Measurements from ENCODE around the gene TEX29. TPM values are rescaled to one million over a fixed set of nuclear protein-coding genes. Genes with fewer than 3 reads are reported as not detected.

TEX29 gene
- total RNA-seq, 2 experiments from 2014 or later: 0.51 to 0.80 TPM

- Mint-ChIP-seq H3K4me1 (no peaks in the 10 kb centered on the region), H3K36me3 (peaks cover 2% of the 10 kb centered on the region), H3K4me3 (no peak overlapping the region), H3K9me3 (no peaks in the 10 kb centered on the region), H3K27me3 (no peaks in the 10 kb centered on the region), H3K27ac (no peak overlapping the region)
- DNase-seq (no peak), ATAC-seq (ENCODE audit: low read depth) (no peak)
- POLR2A ChIA-PET: no interaction called here
These were observed 25.7 kb downstream of the TEX29 start for GRCh38 chr13:111346101-111346680.

GRCh38 chr13:111347438-111347837, 27.0 kb downstream of the TEX29 start:
- H3K9me3 Mint-ChIP-seq: peaks cover 4% of the 10 kb centered on the region
- H3K27me3 Mint-ChIP-seq: peaks cover 10% of the 10 kb centered on the region
- peaks cover 4% of the 10 kb centered on the region for H3K36me3 Mint-ChIP-seq
- DNase-seq (no peak), ATAC-seq (ENCODE audit: low read depth) (no peak)
- POLR2A ChIA-PET: no interaction called here
- no peak overlapping the region for H3K27ac Mint-ChIP-seq
- H3K4me1 Mint-ChIP-seq: no peaks in the 10 kb centered on the region
- H3K4me3 Mint-ChIP-seq: no peak overlapping the region

GRCh38 chr13:111353508-111353907, 33.1 kb downstream of the TEX29 start:
- no peak for ATAC-seq (ENCODE audit: low read depth)
- POLR2A ChIA-PET: no interaction called here
- Mint-ChIP-seq H3K4me3 (no peak overlapping the region), H3K4me1 (no peaks in the 10 kb centered on the region), H3K27ac (no peak overlapping the region), H3K27me3 (peaks cover 14% of the 10 kb centered on the region), H3K9me3 (peaks cover 4% of the 10 kb centered on the region), H3K36me3 (peaks cover 2% of the 10 kb centered on the region)
- DNase-seq: no peak

GRCh38 chr13:111354789-111355188, 34.3 kb downstream of the TEX29 start:
- Mint-ChIP-seq H3K36me3 (peaks cover 2% of the 10 kb centered on the region), H3K4me1 (no peaks in the 10 kb centered on the region), H3K9me3 (peaks cover 4% of the 10 kb centered on the region), H3K27me3 (peaks cover 14% of the 10 kb centered on the region), H3K4me3 (no peak overlapping the region), H3K27ac (no peak overlapping the region)
- ATAC-seq (ENCODE audit: low read depth): no peak
- DNase-seq: no peak
- POLR2A ChIA-PET: no interaction called here

- no peaks in the 10 kb centered on the region for H3K4me1 Mint-ChIP-seq
- no peak for ATAC-seq (ENCODE audit: low read depth)
- POLR2A ChIA-PET: no interaction called here
- H3K9me3 Mint-ChIP-seq: peaks cover 4% of the 10 kb centered on the region
- H3K36me3 Mint-ChIP-seq: peaks cover 2% of the 10 kb centered on the region
- H3K27ac Mint-ChIP-seq: no peak overlapping the region
- peaks cover 8% of the 10 kb centered on the region for H3K27me3 Mint-ChIP-seq
- no peak overlapping the region for H3K4me3 Mint-ChIP-seq
- DNase-seq: no peak
These were observed 36.4 kb downstream of the TEX29 start for GRCh38 chr13:111356795-111357194.

- POLR2A ChIA-PET: no interaction called here
These were observed 38.9 kb downstream of the TEX29 start for GRCh38 chr13:111359237-111359915.

GRCh38 chr13:111359930-111360329, 39.5 kb downstream of the TEX29 start:
- Mint-ChIP-seq H3K4me1 (no peaks in the 10 kb centered on the region), H3K27ac (no peak overlapping the region), H3K4me3 (no peak overlapping the region), H3K27me3 (no peaks in the 10 kb centered on the region), H3K36me3 (no peaks in the 10 kb centered on the region), H3K9me3 (no peaks in the 10 kb centered on the region)
- DNase-seq (no peak), ATAC-seq (ENCODE audit: low read depth) (no peak)
- POLR2A ChIA-PET: no interaction called here

More at GRCh38 chr13:111359237-111359915, 38.9 kb downstream of the TEX29 start:
- no peak overlapping the region for H3K4me3 Mint-ChIP-seq
- DNase-seq: no peak
- no peaks in the 10 kb centered on the region for H3K9me3 Mint-ChIP-seq
- no peak overlapping the region for H3K27ac Mint-ChIP-seq
- H3K4me1 Mint-ChIP-seq: no peaks in the 10 kb centered on the region
- H3K36me3 Mint-ChIP-seq: no peaks in the 10 kb centered on the region
- no peak for ATAC-seq (ENCODE audit: low read depth)
- H3K27me3 Mint-ChIP-seq: no peaks in the 10 kb centered on the region

- Mint-ChIP-seq H3K9me3 (no peaks in the 10 kb centered on the region), H3K27me3 (no peaks in the 10 kb centered on the region), H3K27ac (no peak overlapping the region), H3K36me3 (no peaks in the 10 kb centered on the region), H3K4me3 (no peak overlapping the region), H3K4me1 (no peaks in the 10 kb centered on the region)
- DNase-seq (no peak), ATAC-seq (ENCODE audit: low read depth) (no peak)
- POLR2A ChIA-PET: no interaction called here
These were observed 40.0 kb downstream of the TEX29 start for GRCh38 chr13:111360452-111360851.

GRCh38 chr13:111361046-111361872, 40.8 kb downstream of the TEX29 start:
- DNase-seq (no peak), ATAC-seq (ENCODE audit: low read depth) (no peak)
- H3K4me3 Mint-ChIP-seq: no peak overlapping the region
- H3K9me3 Mint-ChIP-seq: no peaks in the 10 kb centered on the region
- peaks cover 2% of the 10 kb centered on the region for H3K27me3 Mint-ChIP-seq
- H3K4me1 Mint-ChIP-seq: no peaks in the 10 kb centered on the region
- POLR2A ChIA-PET: no interaction called here
- no peaks in the 10 kb centered on the region for H3K36me3 Mint-ChIP-seq
- H3K27ac Mint-ChIP-seq: no peak overlapping the region

- ATAC-seq (ENCODE audit: low read depth) (no peak), DNase-seq (no peak)
- peaks cover 2% of the 10 kb centered on the region for H3K27me3 Mint-ChIP-seq
- no peaks in the 10 kb centered on the region for H3K36me3 Mint-ChIP-seq
- no peak overlapping the region for H3K27ac Mint-ChIP-seq
- H3K9me3 Mint-ChIP-seq: no peaks in the 10 kb centered on the region
- no peaks in the 10 kb centered on the region for H3K4me1 Mint-ChIP-seq
- POLR2A ChIA-PET: no interaction called here
- no peak overlapping the region for H3K4me3 Mint-ChIP-seq
These were observed 41.6 kb downstream of the TEX29 start for GRCh38 chr13:111361873-111362648.

GRCh38 chr13:111363121-111363520, 42.7 kb downstream of the TEX29 start:
- Mint-ChIP-seq H3K36me3 (no peaks in the 10 kb centered on the region), H3K27me3 (peaks cover 4% of the 10 kb centered on the region), H3K4me3 (no peak overlapping the region), H3K9me3 (no peaks in the 10 kb centered on the region), H3K27ac (no peak overlapping the region), H3K4me1 (no peaks in the 10 kb centered on the region)
- no peak for ATAC-seq (ENCODE audit: low read depth)
- POLR2A ChIA-PET: no interaction called here
- no peak for DNase-seq

GRCh38 chr13:111363591-111363990, 43.1 kb downstream of the TEX29 start:
- POLR2A ChIA-PET: no interaction called here
- H3K9me3 Mint-ChIP-seq: no peaks in the 10 kb centered on the region
- no peak for ATAC-seq (ENCODE audit: low read depth)

GRCh38 chr13:111365149-111366005, 44.9 kb downstream of the TEX29 start:
- ATAC-seq (ENCODE audit: low read depth): no peak
- Mint-ChIP-seq H3K36me3 (no peaks in the 10 kb centered on the region), H3K4me1 (no peaks in the 10 kb centered on the region), H3K27ac (no peak overlapping the region), H3K27me3 (peaks cover 5% of the 10 kb centered on the region), H3K9me3 (peaks cover 2% of the 10 kb centered on the region), H3K4me3 (no peak overlapping the region)
- no peak for DNase-seq
- POLR2A ChIA-PET: no interaction called here

More at GRCh38 chr13:111363591-111363990, 43.1 kb downstream of the TEX29 start:
- H3K27me3 Mint-ChIP-seq: peaks cover 5% of the 10 kb centered on the region
- no peaks in the 10 kb centered on the region for H3K4me1 Mint-ChIP-seq
- DNase-seq: no peak
- H3K36me3 Mint-ChIP-seq: no peaks in the 10 kb centered on the region
- H3K27ac Mint-ChIP-seq: no peak overlapping the region
- no peak overlapping the region for H3K4me3 Mint-ChIP-seq

All from activated naive CD8-positive, alpha-beta T cell treated with anti-CD3 and anti-CD28 coated beads, Interleukin-2, amount 10 ng/mL, durations not matched to agents 7 days and 5 days (primary cell).